Endothelial cell of umbilical vein (primary cell): ENCODE results near the gene MAP7D3. TPM values are rescaled to one million over a fixed set of nuclear protein-coding genes. Genes with fewer than 3 reads are reported as not detected.

Experiments used
- BruUV-seq: library from RNA; stranded (reverse); fragments of 400-500 nt; replicated peaks from 2 replicates; lab custom pipeline; 2021; lab: Mats Ljungman, UMichigan
- CTCF ChIA-PET: fragments of 300-600, 350-600 bp; sonication (Branson Sonifier 250); formaldehyde crosslinking; loops from one replicate; lab custom pipeline; 2021; ENCODE audit warnings: antibody characterized with exemption, inconsistent platforms; lab: Charles Lee
- POLR2A ChIA-PET: fragments of 300-600, 350-600 bp; sonication (Branson Sonifier 250); formaldehyde crosslinking; loops from one replicate; lab custom pipeline; 2021; ENCODE audit warnings: antibody characterized with exemption, inconsistent platforms; lab: Charles Lee
- DNase-seq: peaks from one replicate; pipeline ENCODE4 v3.0.0-alpha.2; 2011; ENCODE audit warnings: low read depth, low spot score
- FAIRE-seq: peaks from 2 replicates; lab custom pipeline; 2011; peaks lifted over from hg19 to GRCh38; lab: Jason Lieb, UNC
- H2AFZ ChIP-seq: 2 replicates; pipeline ENCODE4 v1.6.0; 2012; ENCODE audit warnings: low read depth, low read length, control low read depth, inconsistent platforms
- H3K27ac ChIP-seq: 2 replicates; pipeline ENCODE4 v1.5.1; 2011; ENCODE audit warnings: low read depth, mild to moderate bottlenecking, control low read depth, low read length, moderate library complexity; ENCODE audit not compliant: insufficient read depth
- H3K27me3 ChIP-seq, 2 experiments: 2 replicates each; pipeline versions ENCODE4 v1.6.0 to v1.6.1; 2011; ENCODE audit warnings: low read length in 2 of 2, mixed read lengths in 1 of 2; ENCODE audit not compliant: control insufficient read depth in 2 of 2, insufficient read depth in 2 of 2
- H3K36me3 ChIP-seq, 2 experiments: 2 replicates in 1 of 2; 3 replicates in 1 of 2; pipeline ENCODE4 v1.5.1; 2011; ENCODE audit warnings: low read length in 2 of 2, mild to moderate bottlenecking in 1 of 2, moderate library complexity in 1 of 2; ENCODE audit not compliant: control insufficient read depth in 2 of 2, insufficient read depth in 2 of 2; ENCODE audit errors: extremely low read depth in 1 of 2
- H3K4me1 ChIP-seq: 3 replicates; pipeline ENCODE4 v1.5.1; 2011; ENCODE audit warnings: mild to moderate bottlenecking, low read length; ENCODE audit not compliant: control insufficient read depth, insufficient read depth; ENCODE audit errors: extremely low read depth
- H3K4me2 ChIP-seq: 2 replicates; pipeline ENCODE4 v1.6.1; 2011; ENCODE audit warnings: low read length, control low read depth, mixed read lengths; ENCODE audit not compliant: insufficient read depth
- H3K4me3 ChIP-seq, 3 experiments: fragments of 200-600 bp in 1 of 3; sonication (generic), shearing (Covaris generic) in 1 of 3; replicated peaks in 1 of 3; 2 replicates each; pipeline ENCODE4 v1.5.1; 2011 to 2016; ENCODE audit warnings: control low read depth in 3 of 3, low read length in 3 of 3, mild to moderate bottlenecking in 2 of 3, inconsistent platforms in 1 of 3, low read depth in 1 of 3, moderate library complexity in 1 of 3; ENCODE audit not compliant: insufficient read depth in 1 of 3
- H3K79me2 ChIP-seq: 2 replicates; pipeline ENCODE4 v1.6.0; 2012; ENCODE audit warnings: low read length, inconsistent platforms; ENCODE audit not compliant: control insufficient read depth, insufficient read depth
- H3K9ac ChIP-seq: replicated peaks from 2 replicates; pipeline ENCODE3; 2011; ENCODE audit warnings: low read length, control low read depth; ENCODE audit not compliant: insufficient read depth; ENCODE audit errors: extremely low read depth
- H3K9me1 ChIP-seq: replicated peaks from 3 replicates; pipeline ENCODE4 v1.6.0; 2011; ENCODE audit warnings: mild to moderate bottlenecking, low read length; ENCODE audit not compliant: control insufficient read depth, insufficient read depth; ENCODE audit errors: extremely low read depth
- H3K9me3 ChIP-seq: replicated peaks from 2 replicates; pipeline ENCODE4 v1.5.1; 2012; ENCODE audit warnings: low read length, inconsistent platforms; ENCODE audit not compliant: control insufficient read depth, insufficient read depth
- H4K20me1 ChIP-seq: replicated peaks from 2 replicates; pipeline ENCODE3; 2011; ENCODE audit warnings: mild to moderate bottlenecking, low read length; ENCODE audit not compliant: control insufficient read depth, insufficient read depth; ENCODE audit errors: extremely low read depth
- CTCF ChIP-seq, 2 donors: IDR thresholded peaks; 1 replicate in 1 of 2; 2 replicates in 1 of 2; pipeline ENCODE4 v1.5.1; 2011; ENCODE audit warnings: low read length in 2 of 2, mild to moderate bottlenecking in 2 of 2, moderate library complexity in 2 of 2, control low read depth in 1 of 2, inconsistent platforms in 1 of 2, low read depth in 1 of 2; ENCODE audit not compliant: insufficient read depth in 1 of 2; ENCODE audit errors: extremely low read depth in 1 of 2
- EZH2 ChIP-seq: IDR thresholded peaks from 2 replicates; pipeline ENCODE4 v1.6.1; 2012; ENCODE audit warnings: borderline replicate concordance, low read depth, mild to moderate bottlenecking, moderate library complexity, low read length, inconsistent platforms; ENCODE audit not compliant: severe bottlenecking
- FOS ChIP-seq: IDR thresholded peaks from 2 replicates; pipeline ENCODE4 v1.6.1; 2011; ENCODE audit warnings: mild to moderate bottlenecking, low read length, moderate library complexity, borderline replicate concordance; ENCODE audit not compliant: insufficient read depth
- GATA2 ChIP-seq: IDR thresholded peaks from 2 replicates; pipeline ENCODE4 v1.7.0; 2011; ENCODE audit warnings: low read depth, mild to moderate bottlenecking, moderate library complexity, mixed read lengths, low read length; ENCODE audit not compliant: insufficient read length, insufficient read depth
- JUN ChIP-seq: IDR thresholded peaks from 2 replicates; pipeline ENCODE4 v1.6.1; 2011; ENCODE audit warnings: borderline replicate concordance, low read depth; ENCODE audit not compliant: insufficient read length, insufficient read depth
- MAX ChIP-seq: IDR thresholded peaks from 2 replicates; pipeline ENCODE4 v1.6.1; 2011; ENCODE audit not compliant: insufficient read depth, insufficient read length
- MYC ChIP-seq: IDR thresholded peaks from one replicate; pipeline ENCODE4 v1.6.1; 2011; ENCODE audit warnings: mild to moderate bottlenecking, low read depth, low read length
- POLR2A ChIP-seq: IDR thresholded peaks from 2 replicates; pipeline ENCODE4 v1.6.1; 2012; ENCODE audit warnings: low read depth, mild to moderate bottlenecking, control low read depth, low read length
- POLR2AphosphoS5 ChIP-seq: IDR thresholded peaks from 2 replicates; pipeline ENCODE4 v1.6.1; 2012; ENCODE audit warnings: low read depth, mild to moderate bottlenecking, control low read depth, low read length, moderate library complexity; ENCODE audit not compliant: insufficient read depth
- dilution Hi-C: fragments of 300-500 bp; cut with MboI; formaldehyde crosslinking; loops from one replicate; pipeline ENCODE4 v1.15.0; 2019; ENCODE audit warnings: low sequenced_read_pairs; ENCODE audit not compliant: extremely low pct_ligation_motif_present
- intact Hi-C: fragments of 100-400 bp; cut with micrococcal nuclease; formaldehyde crosslinking; loops from one replicate; pipeline ENCODE4 v1.10.0; 2022
- polyA plus RNA-seq, 4 experiments: library from polyadenylated mRNA; depleted of rRNA in 3 of 4; stranded (reverse) in 3 of 4; unstranded in 1 of 4; fragments of >200 nt; gene quantifications; 2 replicates each; pipeline versions ENCODE4 v1.2.1 to v1.2.3, GENCODE V29; 2011 to 2012; ENCODE audit warnings: missing spikeins in 1 of 4
- total RNA-seq: library from RNA; stranded (reverse); gene quantifications from 2 replicates; pipeline ENCODE4 v1.2.3, GENCODE V29; 2021

The MAP7D3 gene
- total and polyA plus RNA-seq, 2 donors (not counting 3 experiments of a cell fraction or from before 2014, with no cell fraction given), result 6.5 to 22.8 TPM

- Histone ChIP-seq H3K27ac (no peak overlapping the region), H3K9me1 (no peaks in the 10 kb centered on the region), H4K20me1 (no peaks in the 10 kb centered on the region), H3K36me3 (no peaks in the 10 kb centered on the region), H3K4me1 (peaks cover 17% of the 10 kb centered on the region), H3K4me2 (no peak overlapping the region), H3K9ac (no peak overlapping the region), H3K79me2 (no peaks in the 10 kb centered on the region), H3K27me3 (no peaks in the 10 kb centered on the region), H3K9me3 (no peaks in the 10 kb centered on the region), H3K4me3 (no peak overlapping the region), H2AFZ (no peak overlapping the region)
- DNase-seq, result no peak
- no TSS peak for BruUV-seq
- no peak for FAIRE-seq
- dilution Hi-C loops, result no loop called here
- TF ChIP-seq EZH2, result no peak
- no peak for TF ChIP-seq POLR2AphosphoS5
- TF ChIP-seq POLR2A, result no peak
- TF ChIP-seq JUN, result no peak
- no peak for TF ChIP-seq FOS
- TF ChIP-seq CTCF (IDR thresholded peaks at IDR 0.05; ENCODE audit: extremely low read depth in 1 of 2, insufficient read depth in 1 of 2, low read depth in 1 of 2, low read length in 2 of 2), result no peak
- no peak for TF ChIP-seq MAX
- no peak for TF ChIP-seq GATA2
- no peak for TF ChIP-seq MYC
- CTCF ChIA-PET, result no interaction called here
- POLR2A ChIA-PET, result no interaction called here
- intact Hi-C loops, result no loop called here
Measured at GRCh38 chrX:136182414-136182813, 68.8 kb downstream of the MAP7D3 start.
